ENCODE results near the gene TRMT6. TPM values are rescaled to one million over a fixed set of nuclear protein-coding genes. Genes with fewer than 3 reads are reported as not detected.

Gene TRMT6
- total RNA-seq, 1 experiment from 2014 or later = 35.5 TPM

DNA sequence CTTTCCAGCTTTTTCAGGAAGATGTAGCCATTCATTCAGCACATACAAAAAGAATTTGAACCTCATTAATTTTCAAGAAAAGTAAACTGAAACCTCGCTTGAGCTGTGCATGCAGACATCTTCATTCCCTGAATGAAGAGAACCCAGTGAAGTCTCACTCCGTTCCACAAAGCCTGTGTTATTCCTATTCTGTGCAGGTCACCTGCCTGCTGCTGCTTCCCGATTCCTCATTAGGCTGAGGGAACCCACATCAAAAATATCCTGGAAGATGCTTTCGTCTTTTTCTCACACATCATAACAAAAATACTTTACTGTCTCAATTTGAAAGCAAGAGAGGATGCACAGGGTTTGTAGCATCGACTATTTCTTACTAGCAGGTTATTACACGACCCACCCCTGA, 40.1 kb downstream of the TRMT6 start:
- Mint-ChIP-seq H3K27me3 (ENCODE audit: insufficient read depth, unreplicated experiment) (peaks cover 19% of the 10 kb centered on the region), H3K27ac (ENCODE audit: unreplicated experiment) (no peak overlapping the region), H3K4me3 (ENCODE audit: unreplicated experiment) (peak overlapping the region; percentile 83), H3K36me3 (ENCODE audit: insufficient read depth, unreplicated experiment) (no peaks in the 10 kb centered on the region), H3K9me3 (ENCODE audit: unreplicated experiment) (no peaks in the 10 kb centered on the region), H3K4me1 (ENCODE audit: low read depth, unreplicated experiment) (no peaks in the 10 kb centered on the region)
- H3K36me3 ChIP-seq (ENCODE audit: control insufficient read depth, insufficient read depth, low read length) = no peaks in the 10 kb centered on the region
- no peaks in the 10 kb centered on the region for H3K9me3 ChIP-seq
- H3K4me3 ChIP-seq (ENCODE audit: low read depth, low read length) = no peak overlapping the region
- H3K4me1 ChIP-seq = no peaks in the 10 kb centered on the region
- POLR2A ChIA-PET = no interaction called here
- intact Hi-C loops (cut with micrococcal nuclease; ENCODE audit: unreplicated experiment) = no loop called here
- no peak for DNase-seq
- TF ChIP-seq, protein P1, sequence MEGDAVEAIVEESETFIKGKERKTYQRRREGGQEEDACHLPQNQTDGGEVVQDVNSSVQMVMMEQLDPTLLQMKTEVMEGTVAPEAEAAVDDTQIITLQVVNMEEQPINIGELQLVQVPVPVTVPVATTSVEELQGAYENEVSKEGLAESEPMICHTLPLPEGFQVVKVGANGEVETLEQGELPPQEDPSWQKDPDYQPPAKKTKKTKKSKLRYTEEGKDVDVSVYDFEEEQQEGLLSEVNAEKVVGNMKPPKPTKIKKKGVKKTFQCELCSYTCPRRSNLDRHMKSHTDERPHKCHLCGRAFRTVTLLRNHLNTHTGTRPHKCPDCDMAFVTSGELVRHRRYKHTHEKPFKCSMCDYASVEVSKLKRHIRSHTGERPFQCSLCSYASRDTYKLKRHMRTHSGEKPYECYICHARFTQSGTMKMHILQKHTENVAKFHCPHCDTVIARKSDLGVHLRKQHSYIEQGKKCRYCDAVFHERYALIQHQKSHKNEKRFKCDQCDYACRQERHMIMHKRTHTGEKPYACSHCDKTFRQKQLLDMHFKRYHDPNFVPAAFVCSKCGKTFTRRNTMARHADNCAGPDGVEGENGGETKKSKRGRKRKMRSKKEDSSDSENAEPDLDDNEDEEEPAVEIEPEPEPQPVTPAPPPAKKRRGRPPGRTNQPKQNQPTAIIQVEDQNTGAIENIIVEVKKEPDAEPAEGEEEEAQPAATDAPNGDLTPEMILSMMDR (IDR thresholded peaks at IDR 0.05; ENCODE audit: insufficient read depth in 1 of 2, low read depth in 1 of 2, low read length in 1 of 2, severe bottlenecking in 1 of 2, unreplicated experiment in 1 of 2) = no peak
- no peaks in the 10 kb centered on the region for H3K27me3 ChIP-seq (replicated peaks; ENCODE audit: control insufficient read depth, insufficient read depth, low read length)
- CTCF ChIA-PET = interaction anchor here (0.7 kb wide), 1 partner anchor 165 kb away, joined by 6 read pairs; no protein-coding TSS in a partner anchor
- BruUV-seq (replicated peaks) = no TSS peak

DNA sequence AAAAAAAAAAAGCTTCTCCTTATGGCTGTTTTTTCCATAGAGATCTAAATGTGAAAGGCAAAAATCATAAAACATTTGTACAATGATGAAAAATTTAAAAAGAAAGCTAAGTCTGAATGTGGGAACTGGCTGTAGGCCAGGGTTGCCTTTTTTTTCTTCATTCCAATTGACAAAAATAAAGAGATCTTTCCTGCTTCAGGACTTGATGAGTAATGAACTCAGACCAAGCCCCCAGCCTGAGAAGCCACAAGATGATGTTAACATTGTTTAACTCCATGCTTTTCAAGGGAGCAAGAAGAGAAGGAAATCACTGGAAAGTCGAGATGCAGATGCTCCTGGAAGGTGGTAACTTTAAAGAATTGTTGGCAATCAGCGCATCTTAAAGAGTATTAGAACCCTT, 41.4 kb downstream of the TRMT6 start:
- Mint-ChIP-seq H3K4me1 (ENCODE audit: low read depth, unreplicated experiment) (no peaks in the 10 kb centered on the region), H3K27ac (ENCODE audit: unreplicated experiment) (no peak overlapping the region), H3K27me3 (ENCODE audit: insufficient read depth, unreplicated experiment) (peaks cover 15% of the 10 kb centered on the region), H3K4me3 (ENCODE audit: unreplicated experiment) (no peak overlapping the region), H3K36me3 (ENCODE audit: insufficient read depth, unreplicated experiment) (no peaks in the 10 kb centered on the region), H3K9me3 (ENCODE audit: unreplicated experiment) (no peaks in the 10 kb centered on the region)
- Histone ChIP-seq H3K4me1 (no peaks in the 10 kb centered on the region), H3K9me3 (no peaks in the 10 kb centered on the region), H3K4me3 (ENCODE audit: low read depth, low read length) (no peak overlapping the region), H3K27me3 (replicated peaks; ENCODE audit: control insufficient read depth, insufficient read depth, low read length) (no peaks in the 10 kb centered on the region), H3K36me3 (ENCODE audit: control insufficient read depth, insufficient read depth, low read length) (no peaks in the 10 kb centered on the region)
- ChIA-PET POLR2A (no interaction called here), CTCF (no interaction called here)
- DNase-seq = no peak
- intact Hi-C loops (cut with micrococcal nuclease; ENCODE audit: unreplicated experiment) = no loop called here
- TF ChIP-seq, protein P1 (IDR thresholded peaks at IDR 0.05; ENCODE audit: insufficient read depth in 1 of 2, low read depth in 1 of 2, low read length in 1 of 2, severe bottlenecking in 1 of 2, unreplicated experiment in 1 of 2) = no peak
- no TSS peak for BruUV-seq (replicated peaks)

DNA sequence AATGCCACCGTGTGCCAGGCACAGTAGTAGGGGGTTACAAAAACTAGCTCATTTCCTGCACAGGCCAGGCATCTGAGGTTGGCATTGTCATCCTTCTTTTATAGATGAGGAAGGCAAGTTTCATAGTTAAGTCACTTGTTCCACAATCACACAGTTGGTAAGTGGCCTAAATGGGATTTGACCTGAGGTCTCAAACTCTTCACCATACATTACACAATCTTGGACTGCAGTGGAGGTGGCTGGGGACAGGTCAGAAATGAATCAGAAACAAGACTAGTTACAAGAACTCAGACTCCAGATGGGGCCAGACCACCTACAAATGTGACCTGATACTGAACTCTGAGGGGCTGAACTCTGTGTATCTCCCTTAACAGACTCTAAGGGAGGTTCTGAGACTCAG, 49.4 kb downstream of the TRMT6 start:
- peaks cover 22% of the 10 kb centered on the region for H3K27me3 Mint-ChIP-seq (ENCODE audit: insufficient read depth, unreplicated experiment)
- no peak overlapping the region for H3K4me3 Mint-ChIP-seq (ENCODE audit: unreplicated experiment)
- Histone ChIP-seq H3K9me3 (no peaks in the 10 kb centered on the region), H3K4me3 (ENCODE audit: low read depth, low read length) (no peak overlapping the region), H3K4me1 (no peaks in the 10 kb centered on the region), H3K36me3 (ENCODE audit: control insufficient read depth, insufficient read depth, low read length) (no peaks in the 10 kb centered on the region), H3K27me3 (replicated peaks; ENCODE audit: control insufficient read depth, insufficient read depth, low read length) (no peaks in the 10 kb centered on the region; the same call in 1 of the 2 replicates)
- peaks cover 5% of the 10 kb centered on the region for H3K9me3 Mint-ChIP-seq (ENCODE audit: unreplicated experiment)
- no peaks in the 10 kb centered on the region for H3K36me3 Mint-ChIP-seq (ENCODE audit: insufficient read depth, unreplicated experiment)
- ChIA-PET POLR2A (no interaction called here), CTCF (no interaction called here)
- H3K4me1 Mint-ChIP-seq (ENCODE audit: low read depth, unreplicated experiment) = no peaks in the 10 kb centered on the region
- BruUV-seq (replicated peaks) = no TSS peak
- DNase-seq = no peak
- no peak overlapping the region for H3K27ac Mint-ChIP-seq (ENCODE audit: unreplicated experiment)
- TF ChIP-seq, protein P1 (IDR thresholded peaks at IDR 0.05; ENCODE audit: insufficient read depth in 1 of 2, low read depth in 1 of 2, low read length in 1 of 2, severe bottlenecking in 1 of 2, unreplicated experiment in 1 of 2) = no peak
- intact Hi-C loops (cut with micrococcal nuclease; ENCODE audit: unreplicated experiment) = no loop called here

Data from Caco-2 (cell line).